Kidney (tissue), 14 donors: ENCODE data around the gene PNMA8B. TPM values are rescaled to one million over a fixed set of nuclear protein-coding genes. Genes with fewer than 3 reads are reported as not detected.
"Not testable (repeated sequence)": the region's sequence is repeated elsewhere in the genome, so short reads cannot be mapped to it uniquely, and the experiment has no call there.

Experiments used
- DNase-seq, 5 donors: peaks; one replicate each; pipeline ENCODE4 v3.0.0-alpha.2; 2013 to 2020
- FAIRE-seq: peaks from 2 replicates; lab custom pipeline; 2012; peaks lifted over from hg19 to GRCh38; lab: Jason Lieb, UNC
- H3K27ac ChIP-seq, 2 donors: one replicate each; pipeline ENCODE4 v1.7.0; 2013; ENCODE audit warnings: low read depth in 2 of 2, low read length in 2 of 2, inconsistent platforms in 1 of 2
- H3K27me3 ChIP-seq: one replicate; pipeline ENCODE4 v1.7.1; 2013; ENCODE audit warnings: low read length, inconsistent platforms; ENCODE audit not compliant: control insufficient read depth, insufficient read depth
- H3K36me3 ChIP-seq, 3 donors: one replicate each; pipeline versions ENCODE4 v1.7.0 to v1.7.1; 2013; ENCODE audit warnings: low read length in 3 of 3, control low read depth in 1 of 3, inconsistent platforms in 1 of 3; ENCODE audit not compliant: insufficient read depth in 3 of 3, control insufficient read depth in 2 of 3
- H3K4me1 ChIP-seq, 3 donors: one replicate each; pipeline versions ENCODE4 v1.7.0 to v1.7.1; 2013; ENCODE audit warnings: low read length in 3 of 3, inconsistent platforms in 1 of 3, low read depth in 1 of 3; ENCODE audit not compliant: control insufficient read depth in 2 of 3, insufficient read depth in 2 of 3
- H3K4me3 ChIP-seq, 3 donors: one replicate each; pipeline versions ENCODE4 v1.7.0 to v1.8.1; 2013; ENCODE audit warnings: low read length in 3 of 3, control low read depth in 1 of 3, inconsistent platforms in 1 of 3
- H3K9ac ChIP-seq, 3 donors: one replicate each; pipeline versions ENCODE4 v1.7.0 to v1.7.1; 2013; ENCODE audit warnings: low read length in 3 of 3, control low read depth in 1 of 3, inconsistent platforms in 1 of 3
- H3K9me3 ChIP-seq, 3 donors: one replicate each; pipeline versions ENCODE4 v1.7.0 to v1.7.1; 2013; ENCODE audit warnings: low read length in 3 of 3, control low read depth in 1 of 3, inconsistent platforms in 1 of 3; ENCODE audit not compliant: control insufficient read depth in 2 of 3, insufficient read depth in 1 of 3
- CTCF ChIP-seq: IDR thresholded peaks from 3 replicates; pipeline ENCODE4 v1.5.1; 2012; ENCODE audit warnings: mild to moderate bottlenecking, moderate library complexity, borderline replicate concordance; ENCODE audit not compliant: insufficient read depth; ENCODE audit errors: extremely low read depth
- intact Hi-C: fragments of 100-400 bp; cut with DNase I; formaldehyde crosslinking; loops from one replicate; pipeline ENCODE4 v1.11.1; 2022
- polyA plus RNA-seq: library from polyadenylated mRNA; stranded (reverse); fragments of 350-450 nt; fragmentation: Illumina TruSeq; extraction: RNeasy Lipid Tissue Mini Kit (QIAGEN cat#74804); gene quantifications from one replicate; pipeline ENCODE4 v1.2.3, GENCODE V29; 2014; ENCODE audit warnings: low read depth, low replicate concordance; ENCODE audit not compliant: insufficient read depth
- total RNA-seq: library from RNA; stranded (reverse); fragmentation: NEBNext Ultra II Directional; extraction: Animal tissue kit (Norgen Biotek cat#: 25700); gene quantifications from one replicate; pipeline ENCODE4 v1.2.1, GENCODE V29; 2021
- donor health status: control.
- donor health status: control.
- donor health status: control.
- donor health status: control.
- donor health status: control.
- donor health status: DM: yes; HTN: yes; CAD: no.
- donor health status: Normal renal cell carcinoma (clear cell type).

PNMA8B gene
- total and polyA plus RNA-seq, 2 donors from 2014 or later = 0.67 to 1.3 TPM

DNA sequence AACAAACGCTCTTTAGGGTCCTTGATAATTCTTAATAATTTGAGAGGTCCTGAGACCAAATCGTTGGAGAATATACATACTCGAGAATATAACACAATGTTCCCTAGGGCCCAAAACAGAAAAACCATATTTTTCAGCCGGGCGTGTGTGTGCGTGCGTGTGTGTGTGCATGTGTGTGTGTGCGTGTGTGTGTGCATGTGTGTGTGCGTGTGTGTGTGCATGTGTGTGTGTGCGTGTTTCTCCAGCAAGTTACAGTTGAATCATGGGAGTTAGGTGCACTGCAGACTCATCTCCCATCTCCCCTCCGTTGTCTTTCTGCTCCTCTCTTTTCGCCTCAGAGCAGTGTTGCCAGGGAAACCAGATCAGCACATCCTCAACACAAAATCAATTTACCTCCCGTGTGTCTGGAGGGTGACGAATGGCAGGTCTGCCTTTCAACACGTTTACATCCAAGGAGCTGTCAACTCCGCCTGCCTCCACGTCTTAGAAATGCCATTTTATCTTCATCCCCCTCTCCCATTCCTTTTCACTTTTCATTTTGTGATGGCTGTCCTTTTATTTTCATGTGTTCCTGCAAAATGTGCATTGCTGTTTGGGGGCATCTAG is 8.3 kb upstream of the PNMA8B start:
- H3K9me3 ChIP-seq = peaks cover 0 to 5% (median 0%) of the 10 kb centered on the region in 3 donors
- no peak overlapping the region for H3K27ac ChIP-seq
- no peak for DNase-seq
- H3K4me3 ChIP-seq = no peak overlapping the region
- no peak overlapping the region for H3K9ac ChIP-seq
- no peaks in the 10 kb centered on the region for H3K4me1 ChIP-seq
- H3K27me3 ChIP-seq = no peaks in the 10 kb centered on the region
- no peak for TF ChIP-seq CTCF
- intact Hi-C loops = no loop called here
- no peak for FAIRE-seq
- H3K36me3 ChIP-seq = no peaks in the 10 kb centered on the region

- Histone ChIP-seq H3K4me3 (no peak overlapping the region), H3K27ac (no peak overlapping the region), H3K27me3 (no peaks in the 10 kb centered on the region), H3K4me1 (no peaks in the 10 kb centered on the region), H3K36me3 (no peaks in the 10 kb centered on the region), H3K9ac (no peak overlapping the region), H3K9me3 (peaks cover 0 to 5% (median 0%) of the 10 kb centered on the region in 3 donors)
- intact Hi-C loops = no loop called here
- FAIRE-seq (no peak), DNase-seq (no peak)
- TF ChIP-seq CTCF = no peak
Observed at GRCh38 chr19:46502891-46503290, 7.2 kb upstream of the PNMA8B start.

GRCh38 chr19:46499692-46500091 is 4.0 kb upstream of the PNMA8B start:
- H3K36me3 ChIP-seq = no peaks in the 10 kb centered on the region
- no peak overlapping the region for H3K4me3 ChIP-seq
- intact Hi-C loops = no loop called here
- H3K27me3 ChIP-seq = no peaks in the 10 kb centered on the region
- no peak for TF ChIP-seq CTCF
- DNase-seq = no peak
- no peak for FAIRE-seq
- peaks cover 0 to 2% (median 0%) of the 10 kb centered on the region in 3 donors for H3K9me3 ChIP-seq
- H3K4me1 ChIP-seq = peaks cover 0 to 5% (median 0%) of the 10 kb centered on the region in 3 donors
- no peak overlapping the region for H3K27ac ChIP-seq
- H3K9ac ChIP-seq = no peak overlapping the region

GRCh38 chr19:46497773-46498172 is 2.1 kb upstream of the PNMA8B start:
- H3K9ac ChIP-seq = no peak overlapping the region
- H3K36me3 ChIP-seq = no peaks in the 10 kb centered on the region
- intact Hi-C loops = no loop called here
- no peaks in the 10 kb centered on the region for H3K27me3 ChIP-seq
- H3K27ac ChIP-seq = no peak overlapping the region
- TF ChIP-seq CTCF = no peak
- no peak overlapping the region for H3K4me3 ChIP-seq
- DNase-seq (no peak), FAIRE-seq (no peak)
- H3K9me3 ChIP-seq = no peaks in the 10 kb centered on the region
- peaks cover 0 to 5% (median 0%) of the 10 kb centered on the region in 3 donors for H3K4me1 ChIP-seq

DNA sequence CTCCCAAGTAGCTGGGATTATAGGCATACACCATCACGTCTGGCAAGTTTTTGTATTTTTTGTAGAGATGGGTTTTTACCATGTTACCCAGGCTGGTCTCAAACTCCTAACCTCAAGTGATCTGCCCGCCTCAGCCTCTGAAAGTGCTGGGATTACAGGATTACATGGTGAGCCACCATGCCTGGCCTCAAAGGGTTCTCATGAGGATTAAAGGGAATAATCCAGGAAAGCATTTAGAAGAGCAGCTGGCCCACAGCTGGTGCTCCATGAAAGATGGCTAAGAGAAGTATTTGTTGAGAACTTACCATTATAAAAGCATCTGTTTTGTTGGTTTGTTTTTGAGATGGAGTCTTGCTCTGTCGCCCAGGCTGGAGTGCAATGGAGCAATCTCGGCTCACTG is 1.2 kb upstream of the PNMA8B start:
- H3K9me3 ChIP-seq, intact Hi-C loops, H3K27me3 ChIP-seq, H3K27ac ChIP-seq, FAIRE-seq, H3K9ac ChIP-seq, H3K4me3 ChIP-seq, DNase-seq, H3K4me1 ChIP-seq, H3K36me3 ChIP-seq: not testable (repeated sequence)
